ENCODE data around the gene ITGAV.

Gene ITGAV

GRCh38 chr2:186575856-186576255, 14.0 kb upstream of the ITGAV start:
- DNase-seq = no peak

- no peak for DNase-seq
Measured at GRCh38 chr2:186576614-186577013, 13.2 kb upstream of the ITGAV start.

GRCh38 chr2:186582698-186583097, 7.2 kb upstream of the ITGAV start:
- no peak for DNase-seq

- no peak for DNase-seq
Measured at GRCh38 chr2:186584053-186584452, 5.8 kb upstream of the ITGAV start.

DNA sequence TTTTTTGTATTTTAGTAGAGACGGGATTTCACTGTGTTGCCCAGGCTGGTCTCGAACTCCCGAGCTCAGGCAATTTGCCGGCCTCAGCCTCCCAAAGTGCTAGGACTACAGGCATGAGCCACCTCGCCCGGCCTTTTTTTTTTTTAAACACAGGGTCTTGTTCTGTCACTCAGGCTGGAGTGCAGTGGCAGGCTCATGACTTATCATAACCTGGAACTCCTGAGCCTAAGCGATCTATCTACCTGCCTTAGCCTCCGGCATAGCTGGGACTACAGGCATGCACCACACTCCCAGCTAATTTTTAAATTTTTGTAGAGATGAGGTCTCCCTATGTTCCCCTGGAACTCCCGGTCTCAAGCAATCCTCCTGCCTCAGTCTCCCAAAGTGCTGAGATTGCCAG, 1.4 kb upstream of the ITGAV start:
- DNase-seq = no peak

GRCh38 chr2:186588940-186589611, 780 bp upstream of the ITGAV start:
- DNase-seq = no peak

DNA sequence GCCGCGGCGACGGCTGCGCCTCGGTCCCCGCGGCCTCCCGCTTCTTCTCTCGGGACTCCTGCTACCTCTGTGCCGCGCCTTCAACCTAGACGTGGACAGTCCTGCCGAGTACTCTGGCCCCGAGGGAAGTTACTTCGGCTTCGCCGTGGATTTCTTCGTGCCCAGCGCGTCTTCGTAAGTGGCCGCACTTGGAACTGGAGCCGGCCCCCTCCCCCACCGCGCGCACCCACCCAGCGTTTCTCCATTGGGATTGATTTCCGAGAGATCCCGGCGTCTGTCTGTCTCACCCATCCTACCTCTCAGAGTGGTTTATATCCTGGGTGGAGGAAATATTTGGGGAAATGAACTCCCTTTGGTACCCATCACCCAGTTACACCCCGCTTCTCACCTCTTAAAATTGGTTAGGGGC, 498 bp downstream of the ITGAV start:
- DNase-seq = no peak

DNA sequence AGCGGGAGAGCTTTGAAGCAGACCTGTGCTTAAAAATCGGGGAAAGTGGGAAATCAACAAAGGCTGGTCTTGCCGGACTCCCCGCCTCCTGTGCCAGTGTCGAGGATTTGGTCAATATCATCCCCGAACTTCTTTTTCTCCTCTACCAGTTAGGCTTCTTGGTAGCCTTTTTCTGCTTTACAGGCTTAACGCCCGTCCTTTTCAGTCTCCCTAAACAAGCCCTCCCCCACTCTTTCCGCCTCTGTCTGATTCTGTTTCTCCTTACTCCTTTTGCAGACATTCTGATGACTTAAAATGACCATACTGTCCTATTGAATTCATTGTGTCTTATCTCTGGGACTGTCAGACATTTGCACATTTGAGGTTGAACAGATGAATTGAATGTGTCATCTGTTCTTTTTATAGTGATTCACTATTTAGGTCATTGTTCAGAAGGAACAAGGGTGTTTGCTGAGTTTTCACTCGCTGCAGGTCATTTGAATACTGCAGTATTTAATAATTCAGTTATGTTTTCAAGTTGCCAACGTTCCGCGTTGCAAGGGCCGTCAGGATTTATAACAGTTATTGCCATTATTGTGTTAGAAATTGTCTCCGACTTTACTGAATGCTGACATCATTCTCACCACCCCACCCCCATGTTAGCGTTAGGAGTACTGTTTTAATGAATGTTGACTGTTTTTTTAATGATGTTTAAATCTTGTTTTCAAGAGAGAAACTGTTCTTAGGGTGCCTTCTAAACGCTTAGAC, 1.1 kb downstream of the ITGAV start:
- DNase-seq = no peak

DNA sequence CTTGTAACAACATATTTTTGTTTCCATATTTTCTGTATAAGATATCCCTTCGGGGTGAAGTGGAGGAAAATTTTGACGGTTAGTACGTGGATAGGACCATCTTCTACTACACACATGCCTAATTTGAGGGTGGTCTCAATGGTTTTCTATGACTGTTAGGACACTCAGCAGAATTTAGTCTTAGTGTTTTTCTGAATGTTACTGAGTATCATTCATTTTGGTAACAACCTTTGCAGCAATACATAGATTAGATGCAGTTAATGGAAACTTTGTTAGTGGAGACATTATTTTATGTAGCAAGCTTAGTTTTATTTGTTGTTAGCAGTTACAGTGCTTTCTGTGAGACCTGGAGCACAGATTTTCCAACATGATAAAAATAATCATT, 1.6 kb downstream of the ITGAV start:
- DNase-seq = no peak

GRCh38 chr2:186592137-186592875, 2.5 kb downstream of the ITGAV start:
- DNase-seq = no peak

DNA sequence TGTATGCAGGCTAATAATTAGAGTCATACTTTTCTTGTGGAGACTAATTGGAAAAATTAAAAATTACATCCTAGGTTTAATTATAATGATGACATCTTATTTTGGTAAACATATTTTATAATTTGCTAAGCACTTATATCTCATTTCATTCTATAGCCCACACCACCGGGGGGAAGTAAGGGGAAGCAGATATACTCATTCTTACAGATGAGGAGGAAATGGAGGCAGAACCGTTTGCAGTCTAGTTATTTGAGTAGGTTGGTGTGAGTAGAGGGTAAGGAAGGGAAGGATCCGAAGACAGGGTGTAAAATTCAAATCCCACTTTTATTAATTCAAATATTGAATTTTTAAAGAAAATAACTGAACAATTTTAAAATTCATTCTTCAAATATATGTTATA, 3.7 kb downstream of the ITGAV start:
- no peak for DNase-seq

DNA sequence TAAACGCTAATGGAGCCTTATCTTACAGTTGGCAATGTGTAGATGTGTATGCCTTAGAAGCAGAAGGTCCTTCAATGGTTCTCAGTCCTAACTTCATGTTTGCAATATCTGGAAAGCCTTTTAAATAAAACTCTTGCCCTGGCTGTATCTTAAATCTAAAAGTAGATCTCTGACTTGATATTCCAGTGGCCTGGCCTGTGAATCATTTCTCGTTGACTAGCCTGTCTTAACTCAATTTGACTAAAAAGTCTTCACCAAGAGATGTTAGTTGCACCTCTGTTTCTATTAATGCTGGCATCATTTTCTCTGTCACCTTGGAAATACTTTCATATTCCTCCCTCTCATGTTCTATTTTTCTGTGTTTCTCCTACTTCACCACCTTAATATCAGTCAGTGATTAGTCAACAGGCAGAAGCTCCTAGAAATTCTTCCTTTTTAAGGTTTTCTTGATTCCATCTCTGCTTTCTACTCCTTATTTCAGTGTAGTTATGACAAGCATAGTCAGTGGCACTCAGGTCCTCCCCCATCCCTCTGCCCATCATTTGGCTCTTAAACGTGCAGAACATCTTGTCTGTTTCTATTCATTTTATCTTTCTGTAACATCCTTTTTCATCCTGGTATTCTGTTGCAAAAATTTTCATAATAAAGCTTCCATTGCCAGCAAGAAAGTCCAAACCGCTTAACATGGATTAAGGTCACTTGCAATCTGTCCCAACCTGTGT, 4.3 kb downstream of the ITGAV start:
- no peak for DNase-seq

DNA sequence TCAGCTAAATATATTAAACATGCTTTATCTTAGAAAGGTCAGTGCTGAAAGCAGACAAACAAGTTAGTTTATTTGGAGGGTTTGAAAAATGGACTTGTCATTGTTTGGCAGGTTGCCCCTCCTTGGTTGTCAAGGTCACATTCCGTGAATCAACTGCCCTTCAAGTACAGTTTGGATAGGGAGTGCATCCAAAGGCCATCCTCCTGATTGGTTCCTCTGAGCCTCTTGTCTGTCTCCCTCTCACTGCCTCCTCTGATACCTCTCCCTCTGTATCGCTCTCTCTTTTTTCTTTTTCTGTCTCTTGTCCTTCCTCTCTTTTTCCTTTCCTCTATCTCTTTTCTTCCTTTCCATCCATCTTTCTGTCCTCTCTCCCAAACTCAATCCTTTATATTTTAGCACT, 5.4 kb downstream of the ITGAV start:
- DNase-seq = no peak

DNA sequence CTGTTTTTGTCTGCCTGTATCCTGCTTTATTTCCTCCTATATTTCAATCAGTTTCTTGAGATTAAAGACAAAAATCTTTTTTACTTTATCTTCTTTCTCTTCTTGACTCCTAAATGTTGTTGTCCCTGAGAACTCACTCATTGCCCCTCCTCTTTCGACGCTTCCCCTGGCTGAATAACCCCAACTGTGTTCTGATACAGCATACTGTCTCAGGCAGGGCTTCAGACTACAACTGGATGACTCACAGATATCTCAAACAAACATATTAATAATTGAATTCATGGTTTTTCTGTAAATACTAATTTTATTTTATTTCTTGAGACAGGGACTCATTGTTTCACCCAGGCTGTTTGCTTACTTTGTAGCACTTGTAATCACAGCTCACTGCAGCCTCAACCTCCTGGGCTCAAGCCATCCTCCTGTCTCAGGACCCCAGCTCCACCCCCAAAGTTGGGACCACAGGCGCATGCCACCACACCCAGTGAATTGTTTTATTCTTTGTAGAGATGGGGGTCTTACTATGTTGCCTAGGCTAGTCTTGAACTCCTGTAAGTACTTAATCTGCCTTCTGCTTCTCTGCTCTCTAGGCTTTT, 9.4 kb downstream of the ITGAV start:
- DNase-seq = no peak

DNA sequence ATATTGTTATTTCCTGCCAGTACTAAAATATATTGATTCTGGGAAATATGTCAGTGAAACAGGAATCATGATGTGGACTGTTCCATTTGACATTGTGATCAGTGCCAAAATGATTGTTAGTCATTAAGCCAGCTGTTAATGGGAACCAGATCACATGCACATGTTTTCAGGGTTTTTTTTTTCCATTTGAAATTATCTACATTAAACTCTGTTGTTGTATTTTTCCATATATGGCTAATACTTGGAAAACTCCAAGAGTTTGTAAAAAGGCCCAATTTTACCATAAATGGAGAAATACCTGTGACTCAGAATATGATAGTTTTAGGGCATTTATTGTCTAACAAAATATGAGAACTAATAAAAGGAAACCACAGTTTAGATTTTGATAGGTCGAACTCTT, 13.4 kb downstream of the ITGAV start:
- no peak for DNase-seq

DNA sequence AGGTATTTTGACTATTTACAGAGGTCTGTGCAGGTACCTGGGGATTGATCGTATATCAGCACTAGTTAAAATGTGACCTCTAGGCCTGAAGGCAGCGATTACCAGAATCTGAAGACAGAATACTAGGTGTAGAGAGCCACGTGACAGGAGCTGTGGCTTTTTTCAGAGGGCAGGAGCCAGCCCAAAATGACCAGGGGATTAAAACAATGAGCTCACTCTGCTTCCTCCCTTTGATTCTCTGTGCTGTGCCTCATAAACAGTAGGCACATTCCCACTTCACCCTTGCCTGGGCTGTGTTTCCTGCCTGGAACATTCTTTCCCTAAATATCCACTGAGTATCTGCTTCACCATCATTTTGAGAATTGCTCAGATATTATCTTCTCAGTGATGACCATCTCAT, 15.2 kb downstream of the ITGAV start:
- no peak for DNase-seq

- DNase-seq = no peak
Measured at GRCh38 chr2:186607660-186608324, 17.9 kb downstream of the ITGAV start.

DNA sequence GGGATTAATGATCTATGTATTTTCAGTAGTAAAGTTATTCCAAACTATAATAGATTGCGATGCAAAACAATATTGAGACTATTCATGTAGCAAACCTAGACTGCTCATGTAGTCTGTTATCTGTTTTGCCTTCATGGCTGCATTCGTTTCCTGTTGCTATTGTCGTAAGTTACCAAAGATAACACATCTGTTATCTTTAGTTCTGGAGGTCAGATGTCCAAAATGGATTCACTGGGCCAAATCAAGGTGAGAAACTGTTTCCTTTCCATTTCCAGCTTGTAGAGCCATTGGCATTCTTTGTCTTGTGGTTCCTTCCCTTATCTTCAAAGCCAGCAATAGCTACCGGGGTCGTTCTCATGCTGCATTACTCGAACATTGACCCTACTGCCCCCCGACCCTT, 20.9 kb downstream of the ITGAV start:
- no peak for DNase-seq

DNA sequence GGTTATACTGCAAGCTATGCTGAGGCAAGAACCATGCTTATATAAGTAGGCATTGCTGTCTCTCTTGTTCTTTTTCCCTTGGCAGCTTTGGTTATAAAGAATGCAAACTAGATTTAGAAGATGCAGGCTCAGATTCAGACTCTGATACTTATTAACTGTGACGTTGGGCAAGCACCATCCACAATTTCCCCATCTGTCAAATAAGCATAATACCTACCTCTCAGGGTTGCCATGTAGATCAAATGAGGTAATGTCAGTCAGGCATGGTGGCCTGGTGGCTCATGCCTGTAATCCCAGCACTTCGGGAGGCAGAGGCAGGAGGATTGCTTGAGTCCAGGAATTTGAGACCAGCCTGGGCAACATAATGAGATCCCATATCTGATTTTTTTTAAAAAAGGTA, 21.7 kb downstream of the ITGAV start:
- DNase-seq = no peak

- no peak for DNase-seq
Measured at GRCh38 chr2:186612026-186612425, 22.2 kb downstream of the ITGAV start.

GRCh38 chr2:186612555-186613440, 22.9 kb downstream of the ITGAV start:
- no peak for DNase-seq
